SK-N-SH (cell line): ENCODE measurements around the gene SMARCA4. TPM values are rescaled to one million over a fixed set of nuclear protein-coding genes. Genes with fewer than 3 reads are reported as not detected.

ENCODE experiments used
- CTCF ChIA-PET: fragments of 300-600, 350-600 bp; formaldehyde crosslinking; extraction: SDS; loops from one replicate; lab custom pipeline; 2021; lab: Yijun Ruan, JAX
- POLR2A ChIA-PET: fragments of 350-600 bp; sonication (Branson Sonifier 250); formaldehyde crosslinking; extraction: SDS; loops from one replicate; lab custom pipeline; 2020; ENCODE audit warnings: antibody characterized with exemption, inconsistent platforms; lab: Yijun Ruan, JAX
- DNase-seq: peaks from one replicate; pipeline ENCODE4 v3.0.0; 2012
- H2AFZ ChIP-seq: fragments of 200-600 bp; sonication (generic); 2 replicates; pipeline ENCODE4 v1.8.1; 2016; ENCODE audit warnings: antibody characterized with exemption, mild to moderate bottlenecking, low read depth
- H3F3A ChIP-seq: fragments of 200-600 bp; sonication (generic); replicated peaks from 2 replicates; pipeline ENCODE3; 2016; ENCODE audit warnings: antibody characterized with exemption, mild to moderate bottlenecking; ENCODE audit not compliant: insufficient read depth
- H3K27ac ChIP-seq, 2 experiments: fragments of 200-500 bp in 1 of 2; fragments of 200-600 bp in 1 of 2; sonication (Bioruptor generic) in 1 of 2; sonication (generic), shearing (Covaris generic) in 1 of 2; 2 replicates each; pipeline versions ENCODE4 v1.5.1 to v1.6.1; 2014 to 2016; ENCODE audit warnings: low read depth in 2 of 2, inconsistent platforms in 1 of 2, low read length in 1 of 2, mild to moderate bottlenecking in 1 of 2, mixed read lengths in 1 of 2
- H3K27me3 ChIP-seq: fragments of 200-600 bp; sonication (generic), shearing (Covaris generic); 2 replicates; pipeline ENCODE4 v1.6.1; 2016; ENCODE audit warnings: mixed run types; ENCODE audit not compliant: insufficient read depth
- H3K36me3 ChIP-seq, 2 experiments: fragments of 200-500 bp in 1 of 2; fragments of 200-600 bp in 1 of 2; sonication (Bioruptor generic) in 1 of 2; sonication (generic) in 1 of 2; replicated peaks in 1 of 2; 2 replicates each; pipeline versions ENCODE3 to v1.5.1; 2014 to 2016; ENCODE audit warnings: low read length in 1 of 2, mild to moderate bottlenecking in 1 of 2; ENCODE audit not compliant: insufficient read depth in 2 of 2, control insufficient read depth in 1 of 2
- H3K4me1 ChIP-seq, 2 experiments: fragments of 200-500 bp in 1 of 2; fragments of 200-600 bp in 1 of 2; sonication (Bioruptor generic) in 1 of 2; sonication (generic), shearing (Covaris generic) in 1 of 2; 2 replicates each; pipeline versions ENCODE4 v1.5.1 to v1.6.1; 2014 to 2016; ENCODE audit warnings: low read depth in 1 of 2, low read length in 1 of 2, mixed run types in 1 of 2; ENCODE audit not compliant: insufficient read depth in 2 of 2, control insufficient read depth in 1 of 2
- H3K4me2 ChIP-seq: fragments of 200-600 bp; sonication (generic), shearing (Covaris generic); 2 replicates; pipeline ENCODE4 v1.6.1; 2017; ENCODE audit warnings: mixed run types
- H3K4me3 ChIP-seq, 2 experiments: fragments of 200-500 bp in 1 of 2; fragments of 200-600 bp in 1 of 2; sonication (Bioruptor generic) in 1 of 2; sonication (generic), shearing (Covaris generic) in 1 of 2; 2 replicates each; pipeline versions ENCODE4 v1.5.1 to v1.8.1; 2014 to 2016; ENCODE audit warnings: low read depth in 2 of 2, inconsistent platforms in 1 of 2, low read length in 1 of 2, mild to moderate bottlenecking in 1 of 2, mixed read lengths in 1 of 2, moderate library complexity in 1 of 2
- H3K79me2 ChIP-seq: fragments of 200-600 bp; sonication (generic); 2 replicates; pipeline ENCODE4 v1.8.1; 2017; ENCODE audit warnings: mild to moderate bottlenecking; ENCODE audit not compliant: insufficient read depth
- H3K9ac ChIP-seq: fragments of 200-600 bp; sonication (generic); 2 replicates; pipeline ENCODE4 v1.6.1; 2017; ENCODE audit warnings: mixed run types
- H3K9me2 ChIP-seq: fragments of 200-600 bp; sonication (generic); 2 replicates; pipeline ENCODE4 v1.6.1; 2017; ENCODE audit warnings: mixed run types
- H3K9me3 ChIP-seq: fragments of 200-600 bp; sonication (generic); 2 replicates; pipeline ENCODE4 v1.6.1; 2017; ENCODE audit warnings: mixed run types, mild to moderate bottlenecking, moderate library complexity
- H4K20me1 ChIP-seq: fragments of 200-600 bp; sonication (generic); 2 replicates; pipeline ENCODE4 v1.6.1; 2017; ENCODE audit warnings: mild to moderate bottlenecking, mixed run types; ENCODE audit not compliant: insufficient read depth
- CHD2 ChIP-seq: fragments of 150-350 bp; IDR thresholded peaks from 2 replicates; pipeline ENCODE4 v1.6.1; 2018; ENCODE audit warnings: low read length; ENCODE audit not compliant: partially characterized antibody
- ELF1 ChIP-seq: IDR thresholded peaks from 2 replicates; pipeline ENCODE4 v1.4.0; 2012
- FOSL2 ChIP-seq: IDR thresholded peaks from 2 replicates; pipeline ENCODE4 v1.4.0; 2012; ENCODE audit warnings: low read depth, mild to moderate bottlenecking, moderate library complexity, borderline replicate concordance
- GATA2 ChIP-seq: sonication (generic); formaldehyde crosslinking; IDR thresholded peaks from 2 replicates; pipeline ENCODE4 v1.5.0; 2020; ENCODE audit warnings: mild to moderate bottlenecking, missing genetic modification reagents
- JUND ChIP-seq: IDR thresholded peaks from 2 replicates; pipeline ENCODE4 v1.4.0; 2012
- MXI1 ChIP-seq: IDR thresholded peaks from 2 replicates; pipeline ENCODE4 v1.6.1; 2012; ENCODE audit warnings: mild to moderate bottlenecking, low read depth, low read length, improper control_type of control experiment
- NFIC ChIP-seq: IDR thresholded peaks from 2 replicates; pipeline ENCODE4 v1.4.0; 2012; ENCODE audit warnings: borderline replicate concordance
- NRF1 ChIP-seq: IDR thresholded peaks from 2 replicates; pipeline ENCODE4 v1.6.1; 2012; ENCODE audit warnings: low read depth, mild to moderate bottlenecking, low read length
- POLR2AphosphoS5 ChIP-seq: IDR thresholded peaks from 2 replicates; pipeline ENCODE4 v1.6.1; 2012; ENCODE audit warnings: low read depth, low read length
- RAD21 ChIP-seq: IDR thresholded peaks from 2 replicates; pipeline ENCODE4 v1.6.1; 2012; ENCODE audit warnings: mild to moderate bottlenecking, low read length
- RCOR1 ChIP-seq: fragments of 150-350 bp; IDR thresholded peaks from 2 replicates; pipeline ENCODE4 v1.6.1; 2017; ENCODE audit warnings: antibody characterized with exemption, low read length
- TAF1 ChIP-seq: IDR thresholded peaks from 2 replicates; pipeline ENCODE4 v1.6.1; 2012; ENCODE audit warnings: low read depth, mild to moderate bottlenecking, low read length, moderate library complexity, borderline replicate concordance
- TCF12 ChIP-seq: IDR thresholded peaks from 2 replicates; pipeline ENCODE4 v1.4.0; 2012
- TEAD4 ChIP-seq: IDR thresholded peaks from 2 replicates; pipeline ENCODE4 v1.4.0; 2012; ENCODE audit warnings: mild to moderate bottlenecking, borderline replicate concordance; ENCODE audit not compliant: insufficient read depth
- YY1 ChIP-seq: IDR thresholded peaks from 2 replicates; pipeline ENCODE4 v1.4.0; 2012; ENCODE audit warnings: low read depth, mild to moderate bottlenecking
- WGBS: methylation state at CpG from one replicate; pipeline ENCODE4 v1.1.6; 2017; ENCODE audit warnings: low lambda C conversion rate; 5-methylcytosine and 5-hydroxymethylcytosine counted together
- polyA plus RNA-seq, 3 experiments: library from polyadenylated mRNA; depleted of rRNA; stranded (reverse); fragments of >200 nt; gene quantifications; 2 replicates each; pipeline ENCODE4 v1.2.3, GENCODE V29; 2012
- TF ChIP-seq, protein P1 (sequence below): fragments of 150-350 bp; IDR thresholded peaks from 2 replicates; pipeline ENCODE4 v1.6.1; 2016; ENCODE audit warnings: mild to moderate bottlenecking, low read depth, low read length
- TF ChIP-seq, protein P2 (sequence below): IDR thresholded peaks from 2 replicates; pipeline ENCODE4 v1.6.1; 2012; ENCODE audit warnings: mild to moderate bottlenecking, low read depth, low read length, moderate library complexity
- TF ChIP-seq, protein P3 (sequence below): IDR thresholded peaks from 2 replicates; pipeline ENCODE4; 2012
- TF ChIP-seq, protein P4 (sequence below): IDR thresholded peaks from 2 replicates; pipeline ENCODE4 v1.4.0; 2012; ENCODE audit warnings: low read depth, borderline replicate concordance
- TF ChIP-seq, protein P5 (sequence below): fragments of 200-600 bp; sonication (generic); IDR thresholded peaks from 2 replicates; pipeline ENCODE4 v1.6.1; 2017; ENCODE audit warnings: antibody characterized with exemption, mild to moderate bottlenecking, moderate library complexity

Gene SMARCA4
- polyA plus RNA-seq, 1 of the 3 experiments (the other 2 are of a cell fraction), result 90.7 TPM

DNA sequence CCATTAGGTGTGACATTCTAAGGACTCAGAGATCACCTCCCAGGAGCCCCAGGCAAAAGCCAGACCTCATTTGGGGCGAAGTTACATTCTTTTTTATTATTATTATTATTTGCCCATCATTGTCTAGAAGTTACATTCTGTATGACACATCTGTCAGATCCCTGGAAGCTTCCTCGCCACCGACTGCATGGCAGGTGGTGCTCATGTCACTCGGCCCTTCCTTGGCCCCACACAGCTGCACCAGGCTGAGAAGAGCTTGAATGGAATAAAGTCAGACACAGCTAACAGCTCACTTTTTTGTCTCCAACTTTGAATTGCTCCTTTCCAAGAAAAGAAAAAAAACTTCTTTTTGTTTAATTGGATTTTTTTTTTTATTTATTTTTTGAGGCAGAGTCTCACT is 87.0 kb downstream of the SMARCA4 start:
- H3K9ac ChIP-seq, result no peak overlapping the region
- no peak for TF ChIP-seq YY1
- TF ChIP-seq, protein P1, sequence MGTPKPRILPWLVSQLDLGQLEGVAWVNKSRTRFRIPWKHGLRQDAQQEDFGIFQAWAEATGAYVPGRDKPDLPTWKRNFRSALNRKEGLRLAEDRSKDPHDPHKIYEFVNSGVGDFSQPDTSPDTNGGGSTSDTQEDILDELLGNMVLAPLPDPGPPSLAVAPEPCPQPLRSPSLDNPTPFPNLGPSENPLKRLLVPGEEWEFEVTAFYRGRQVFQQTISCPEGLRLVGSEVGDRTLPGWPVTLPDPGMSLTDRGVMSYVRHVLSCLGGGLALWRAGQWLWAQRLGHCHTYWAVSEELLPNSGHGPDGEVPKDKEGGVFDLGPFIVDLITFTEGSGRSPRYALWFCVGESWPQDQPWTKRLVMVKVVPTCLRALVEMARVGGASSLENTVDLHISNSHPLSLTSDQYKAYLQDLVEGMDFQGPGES, result no peak
- TF ChIP-seq TEAD4, result no peak
- no peak for TF ChIP-seq ELF1
- TF ChIP-seq JUND, result no peak
- no peak for TF ChIP-seq RAD21
- no peak for TF ChIP-seq TCF12
- no peak for TF ChIP-seq TAF1
- TF ChIP-seq GATA2, result no peak
- no peak for TF ChIP-seq MXI1
- TF ChIP-seq POLR2AphosphoS5, result no peak
- no peak for TF ChIP-seq NRF1
- no peak for TF ChIP-seq NFIC
- TF ChIP-seq FOSL2, result no peak
- TF ChIP-seq, protein P2, sequence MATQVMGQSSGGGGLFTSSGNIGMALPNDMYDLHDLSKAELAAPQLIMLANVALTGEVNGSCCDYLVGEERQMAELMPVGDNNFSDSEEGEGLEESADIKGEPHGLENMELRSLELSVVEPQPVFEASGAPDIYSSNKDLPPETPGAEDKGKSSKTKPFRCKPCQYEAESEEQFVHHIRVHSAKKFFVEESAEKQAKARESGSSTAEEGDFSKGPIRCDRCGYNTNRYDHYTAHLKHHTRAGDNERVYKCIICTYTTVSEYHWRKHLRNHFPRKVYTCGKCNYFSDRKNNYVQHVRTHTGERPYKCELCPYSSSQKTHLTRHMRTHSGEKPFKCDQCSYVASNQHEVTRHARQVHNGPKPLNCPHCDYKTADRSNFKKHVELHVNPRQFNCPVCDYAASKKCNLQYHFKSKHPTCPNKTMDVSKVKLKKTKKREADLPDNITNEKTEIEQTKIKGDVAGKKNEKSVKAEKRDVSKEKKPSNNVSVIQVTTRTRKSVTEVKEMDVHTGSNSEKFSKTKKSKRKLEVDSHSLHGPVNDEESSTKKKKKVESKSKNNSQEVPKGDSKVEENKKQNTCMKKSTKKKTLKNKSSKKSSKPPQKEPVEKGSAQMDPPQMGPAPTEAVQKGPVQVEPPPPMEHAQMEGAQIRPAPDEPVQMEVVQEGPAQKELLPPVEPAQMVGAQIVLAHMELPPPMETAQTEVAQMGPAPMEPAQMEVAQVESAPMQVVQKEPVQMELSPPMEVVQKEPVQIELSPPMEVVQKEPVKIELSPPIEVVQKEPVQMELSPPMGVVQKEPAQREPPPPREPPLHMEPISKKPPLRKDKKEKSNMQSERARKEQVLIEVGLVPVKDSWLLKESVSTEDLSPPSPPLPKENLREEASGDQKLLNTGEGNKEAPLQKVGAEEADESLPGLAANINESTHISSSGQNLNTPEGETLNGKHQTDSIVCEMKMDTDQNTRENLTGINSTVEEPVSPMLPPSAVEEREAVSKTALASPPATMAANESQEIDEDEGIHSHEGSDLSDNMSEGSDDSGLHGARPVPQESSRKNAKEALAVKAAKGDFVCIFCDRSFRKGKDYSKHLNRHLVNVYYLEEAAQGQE, result no peak
- no peak for TF ChIP-seq CHD2
- TF ChIP-seq, protein P3, sequence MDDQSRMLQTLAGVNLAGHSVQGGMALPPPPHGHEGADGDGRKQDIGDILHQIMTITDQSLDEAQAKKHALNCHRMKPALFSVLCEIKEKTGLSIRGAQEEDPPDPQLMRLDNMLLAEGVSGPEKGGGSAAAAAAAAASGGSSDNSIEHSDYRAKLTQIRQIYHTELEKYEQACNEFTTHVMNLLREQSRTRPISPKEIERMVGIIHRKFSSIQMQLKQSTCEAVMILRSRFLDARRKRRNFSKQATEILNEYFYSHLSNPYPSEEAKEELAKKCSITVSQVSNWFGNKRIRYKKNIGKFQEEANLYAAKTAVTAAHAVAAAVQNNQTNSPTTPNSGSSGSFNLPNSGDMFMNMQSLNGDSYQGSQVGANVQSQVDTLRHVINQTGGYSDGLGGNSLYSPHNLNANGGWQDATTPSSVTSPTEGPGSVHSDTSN, result no peak
- TF ChIP-seq, protein P4, sequence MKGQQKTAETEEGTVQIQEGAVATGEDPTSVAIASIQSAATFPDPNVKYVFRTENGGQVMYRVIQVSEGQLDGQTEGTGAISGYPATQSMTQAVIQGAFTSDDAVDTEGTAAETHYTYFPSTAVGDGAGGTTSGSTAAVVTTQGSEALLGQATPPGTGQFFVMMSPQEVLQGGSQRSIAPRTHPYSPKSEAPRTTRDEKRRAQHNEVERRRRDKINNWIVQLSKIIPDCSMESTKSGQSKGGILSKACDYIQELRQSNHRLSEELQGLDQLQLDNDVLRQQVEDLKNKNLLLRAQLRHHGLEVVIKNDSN, result no peak
- TF ChIP-seq, protein P5, sequence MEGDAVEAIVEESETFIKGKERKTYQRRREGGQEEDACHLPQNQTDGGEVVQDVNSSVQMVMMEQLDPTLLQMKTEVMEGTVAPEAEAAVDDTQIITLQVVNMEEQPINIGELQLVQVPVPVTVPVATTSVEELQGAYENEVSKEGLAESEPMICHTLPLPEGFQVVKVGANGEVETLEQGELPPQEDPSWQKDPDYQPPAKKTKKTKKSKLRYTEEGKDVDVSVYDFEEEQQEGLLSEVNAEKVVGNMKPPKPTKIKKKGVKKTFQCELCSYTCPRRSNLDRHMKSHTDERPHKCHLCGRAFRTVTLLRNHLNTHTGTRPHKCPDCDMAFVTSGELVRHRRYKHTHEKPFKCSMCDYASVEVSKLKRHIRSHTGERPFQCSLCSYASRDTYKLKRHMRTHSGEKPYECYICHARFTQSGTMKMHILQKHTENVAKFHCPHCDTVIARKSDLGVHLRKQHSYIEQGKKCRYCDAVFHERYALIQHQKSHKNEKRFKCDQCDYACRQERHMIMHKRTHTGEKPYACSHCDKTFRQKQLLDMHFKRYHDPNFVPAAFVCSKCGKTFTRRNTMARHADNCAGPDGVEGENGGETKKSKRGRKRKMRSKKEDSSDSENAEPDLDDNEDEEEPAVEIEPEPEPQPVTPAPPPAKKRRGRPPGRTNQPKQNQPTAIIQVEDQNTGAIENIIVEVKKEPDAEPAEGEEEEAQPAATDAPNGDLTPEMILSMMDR, result no peak
- TF ChIP-seq RCOR1, result no peak
- H2AFZ ChIP-seq, result no peak overlapping the region
- 96% methylated on average over 4 of the region's 4 CpGs for WGBS
- H3K4me1 ChIP-seq, result peaks cover 0 to 9% of the 10 kb centered on the region in 2 experiments; a peak in 1 of 4 replicates
- H3K27me3 ChIP-seq, result no peaks in the 10 kb centered on the region
- ChIA-PET CTCF (interaction anchor here (0.6 to 2.9 kb wide), 4 partner anchors 9 to 111 kb away, joined by 3 to 12 read pairs (median 4); no protein-coding TSS in a partner anchor), POLR2A (no interaction called here)
- no peaks in the 10 kb centered on the region for H3K9me2 ChIP-seq
- peaks cover 7% of the 10 kb centered on the region; the same call in 1 of the 2 replicates for H3K79me2 ChIP-seq
- no peak for DNase-seq
- H3K4me2 ChIP-seq, result no peak overlapping the region
- no peaks in the 10 kb centered on the region for H3F3A ChIP-seq
- peaks cover 18 to 22% of the 10 kb centered on the region in 2 experiments for H3K36me3 ChIP-seq
- H4K20me1 ChIP-seq, result 0 out of 2 replicates have a peak, but pooled peaks cover 3% of the 10 kb centered on the region
- H3K4me3 ChIP-seq, result no peak overlapping the region
- H3K27ac ChIP-seq, result no peak overlapping the region
- no peaks in the 10 kb centered on the region for H3K9me3 ChIP-seq
